OCI-LY7 (cell line): Measurements from ENCODE around the gene EZH1. TPM values are rescaled to one million over a fixed set of nuclear protein-coding genes. Genes with fewer than 3 reads are reported as not detected.

ENCODE experiments used
- BruUV-seq: library from RNA; stranded (reverse); fragments of 400-500 nt; replicated peaks from 2 replicates; lab custom pipeline; 2021; lab: Mats Ljungman, UMichigan
- CTCF ChIA-PET: fragments of 300-600 bp; sonication (Branson Sonifier 250); formaldehyde crosslinking; loops from one replicate; lab custom pipeline; 2022; ENCODE audit warnings: antibody characterized with exemption; ENCODE audit not compliant: unreplicated experiment; lab: Charles Lee
- POLR2A ChIA-PET: fragments of 300-600 bp; sonication (Branson Sonifier 250); formaldehyde crosslinking; loops from one replicate; lab custom pipeline; 2022; ENCODE audit warnings: antibody characterized with exemption; lab: Charles Lee
- DNase-seq: peaks from one replicate; pipeline ENCODE4 v3.0.0-alpha.2; 2015; ENCODE audit warnings: low spot score
- H2AFZ ChIP-seq: fragments of 200-600 bp; sonication (generic), shearing (Covaris generic); 2 replicates; pipeline ENCODE4 v1.6.1; 2014; ENCODE audit warnings: mild to moderate bottlenecking, antibody characterized with exemption, low read length, moderate library complexity
- H3K27ac ChIP-seq: fragments of 200-600 bp; sonication (generic); 2 replicates; pipeline ENCODE4 v1.5.1; 2014; ENCODE audit warnings: mixed run types, low read depth, mild to moderate bottlenecking, moderate library complexity, low read length, inconsistent platforms; ENCODE audit not compliant: poor library complexity, severe bottlenecking
- H3K36me3 ChIP-seq: fragments of 200-600 bp; sonication (generic); 2 replicates; pipeline ENCODE4 v1.6.1; 2014; ENCODE audit warnings: mild to moderate bottlenecking, antibody characterized with exemption, low read length, moderate library complexity, mixed read lengths; ENCODE audit not compliant: insufficient read depth
- H3K4me1 ChIP-seq: fragments of 200-600 bp; sonication (generic); 2 replicates; pipeline ENCODE4 v1.5.1; 2014; ENCODE audit warnings: mild to moderate bottlenecking, low read length; ENCODE audit not compliant: insufficient read depth, poor library complexity, severe bottlenecking
- H3K4me2 ChIP-seq: fragments of 200-600 bp; sonication (generic); 2 replicates; pipeline ENCODE4 v1.6.1; 2014; ENCODE audit warnings: mild to moderate bottlenecking, low read length
- H3K4me3 ChIP-seq: fragments of 200-600 bp; sonication (generic); 2 replicates; pipeline ENCODE4 v1.5.1; 2014; ENCODE audit warnings: mild to moderate bottlenecking, low read depth, low read length; ENCODE audit not compliant: poor library complexity, severe bottlenecking
- H3K79me2 ChIP-seq: fragments of 200-600 bp; sonication (generic); 2 replicates; pipeline ENCODE4 v1.6.1; 2016; ENCODE audit warnings: low read depth, mild to moderate bottlenecking, low read length, moderate library complexity, mixed read lengths; ENCODE audit not compliant: insufficient read depth
- H3K9me2 ChIP-seq: fragments of 200-600 bp; sonication (generic); 2 replicates; pipeline ENCODE4 v1.6.1; 2016; ENCODE audit warnings: mild to moderate bottlenecking, low read length, mixed read lengths; ENCODE audit not compliant: insufficient read depth
- H3K9me3 ChIP-seq: fragments of 200-600 bp; sonication (generic); 2 replicates; pipeline ENCODE4 v1.6.1; 2014; ENCODE audit warnings: mild to moderate bottlenecking, mixed run types, low read length, mixed read lengths
- H4K20me1 ChIP-seq: fragments of 200-600 bp; sonication (generic); 2 replicates; pipeline ENCODE4 v1.6.1; 2014; ENCODE audit warnings: mild to moderate bottlenecking, antibody characterized with exemption, low read length, moderate library complexity, mixed read lengths; ENCODE audit not compliant: insufficient read depth
- EZH2phosphoT487 ChIP-seq: fragments of 200-600 bp; sonication (generic); IDR thresholded peaks from 2 replicates; pipeline ENCODE4 v1.6.1; 2018; ENCODE audit warnings: low read depth, borderline replicate concordance, mild to moderate bottlenecking, mixed run types, antibody characterized with exemption, low read length, moderate library complexity, mixed read lengths
- intact Hi-C: fragments of 100-400 bp; cut with micrococcal nuclease; formaldehyde crosslinking; loops from one replicate; pipeline ENCODE4 v1.10.0; 2022; ENCODE audit not compliant: unreplicated experiment
- total RNA-seq, 2 experiments: library from RNA; depleted of rRNA in 1 of 2; stranded (reverse); fragments of >200 nt in 1 of 2; shearing (Covaris generic) in 1 of 2; gene quantifications; 2 replicates each; pipeline ENCODE4 v1.2.3, GENCODE V29; 2014 to 2022
- TF ChIP-seq, protein P1 (sequence below): fragments of 200-600 bp; sonication (generic); conservative IDR thresholded peaks from 2 replicates; pipeline ENCODE4 v1.5.1; 2014; ENCODE audit warnings: mild to moderate bottlenecking, antibody characterized with exemption, low read length, moderate library complexity, mixed read lengths

The EZH1 gene
- total RNA-seq, 2 experiments from 2014 or later: 57.1 to 62.4 TPM

DNA sequence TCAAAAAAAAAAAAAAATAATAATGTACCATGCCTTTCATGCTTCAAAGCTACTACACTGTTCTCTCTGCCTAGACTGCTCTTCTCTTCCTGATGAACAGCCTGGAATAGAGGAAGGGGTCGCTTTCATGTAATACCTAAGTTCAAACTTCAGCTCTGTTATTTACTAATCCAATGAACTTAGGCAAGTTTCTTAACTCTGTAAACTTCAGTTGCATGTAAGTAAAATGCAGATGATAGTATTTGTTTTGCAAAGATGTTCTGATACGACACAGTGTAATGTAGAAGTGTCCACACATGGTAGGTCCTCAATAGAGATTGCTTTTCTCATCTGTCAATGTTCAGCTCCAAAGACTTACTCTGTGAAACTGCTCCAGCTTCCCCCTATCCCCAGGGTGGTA is 47.1 kb upstream of the EZH1 start:
- intact Hi-C loops: no loop called here
- ChIA-PET POLR2A (no interaction called here), CTCF (interaction anchor here (0.6 kb wide), 1 partner anchor 36 kb away, joined by 3 read pairs; no protein-coding TSS in a partner anchor)
- no peaks in the 10 kb centered on the region for H3K36me3 ChIP-seq
- H2AFZ ChIP-seq: no peak overlapping the region
- DNase-seq: no peak
- no peaks in the 10 kb centered on the region for H4K20me1 ChIP-seq
- H3K4me2 ChIP-seq: no peak overlapping the region
- no TSS peak for BruUV-seq
- H3K9me3 ChIP-seq: no peaks in the 10 kb centered on the region
- H3K4me3 ChIP-seq: no peak overlapping the region
- TF ChIP-seq, protein P1, sequence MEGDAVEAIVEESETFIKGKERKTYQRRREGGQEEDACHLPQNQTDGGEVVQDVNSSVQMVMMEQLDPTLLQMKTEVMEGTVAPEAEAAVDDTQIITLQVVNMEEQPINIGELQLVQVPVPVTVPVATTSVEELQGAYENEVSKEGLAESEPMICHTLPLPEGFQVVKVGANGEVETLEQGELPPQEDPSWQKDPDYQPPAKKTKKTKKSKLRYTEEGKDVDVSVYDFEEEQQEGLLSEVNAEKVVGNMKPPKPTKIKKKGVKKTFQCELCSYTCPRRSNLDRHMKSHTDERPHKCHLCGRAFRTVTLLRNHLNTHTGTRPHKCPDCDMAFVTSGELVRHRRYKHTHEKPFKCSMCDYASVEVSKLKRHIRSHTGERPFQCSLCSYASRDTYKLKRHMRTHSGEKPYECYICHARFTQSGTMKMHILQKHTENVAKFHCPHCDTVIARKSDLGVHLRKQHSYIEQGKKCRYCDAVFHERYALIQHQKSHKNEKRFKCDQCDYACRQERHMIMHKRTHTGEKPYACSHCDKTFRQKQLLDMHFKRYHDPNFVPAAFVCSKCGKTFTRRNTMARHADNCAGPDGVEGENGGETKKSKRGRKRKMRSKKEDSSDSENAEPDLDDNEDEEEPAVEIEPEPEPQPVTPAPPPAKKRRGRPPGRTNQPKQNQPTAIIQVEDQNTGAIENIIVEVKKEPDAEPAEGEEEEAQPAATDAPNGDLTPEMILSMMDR: no peak
- TF ChIP-seq EZH2phosphoT487: no peak
- H3K79me2 ChIP-seq: no peaks in the 10 kb centered on the region
- no peaks in the 10 kb centered on the region for H3K4me1 ChIP-seq
- H3K27ac ChIP-seq: no peak overlapping the region
- H3K9me2 ChIP-seq: no peaks in the 10 kb centered on the region

DNA sequence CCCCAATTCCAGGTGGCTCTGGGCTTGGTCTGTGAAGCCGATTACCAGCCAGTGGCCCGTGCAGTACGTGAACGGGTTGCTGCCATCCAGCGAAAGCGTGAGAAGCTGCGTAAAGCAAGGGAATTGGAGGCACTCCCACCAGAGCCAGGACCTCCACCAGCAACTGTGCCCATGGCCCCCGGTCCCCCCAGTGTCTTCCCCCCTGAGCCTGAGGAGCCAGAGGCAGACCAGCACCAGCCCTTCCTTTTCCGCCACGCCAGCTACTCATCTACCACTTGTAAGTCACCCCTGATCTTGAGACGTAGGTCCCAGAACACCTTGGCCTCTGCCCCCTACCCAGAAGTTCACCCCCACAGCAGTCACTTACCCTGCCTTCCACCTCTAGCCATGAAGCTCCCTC is 42.4 kb upstream of the EZH1 start:
- no peaks in the 10 kb centered on the region for H3K9me2 ChIP-seq
- H3K9me3 ChIP-seq: no peaks in the 10 kb centered on the region
- no peak overlapping the region for H3K4me3 ChIP-seq
- H4K20me1 ChIP-seq: no peaks in the 10 kb centered on the region
- no peak for TF ChIP-seq EZH2phosphoT487
- TF ChIP-seq, protein P1: no peak
- DNase-seq: no peak
- H3K27ac ChIP-seq: no peak overlapping the region
- CTCF ChIA-PET: no interaction called here
- no peak overlapping the region for H2AFZ ChIP-seq
- POLR2A ChIA-PET: interaction anchor here (0.6 to 1.3 kb wide), 2 partner anchors 13 to 429 kb away, joined by 4 to 6 read pairs; no protein-coding TSS in a partner anchor
- no peaks in the 10 kb centered on the region for H3K79me2 ChIP-seq
- H3K36me3 ChIP-seq: no peaks in the 10 kb centered on the region; the same call in 1 of the 2 replicates
- no TSS peak for BruUV-seq
- no peaks in the 10 kb centered on the region for H3K4me1 ChIP-seq
- no peak overlapping the region for H3K4me2 ChIP-seq
- intact Hi-C loops: no loop called here

DNA sequence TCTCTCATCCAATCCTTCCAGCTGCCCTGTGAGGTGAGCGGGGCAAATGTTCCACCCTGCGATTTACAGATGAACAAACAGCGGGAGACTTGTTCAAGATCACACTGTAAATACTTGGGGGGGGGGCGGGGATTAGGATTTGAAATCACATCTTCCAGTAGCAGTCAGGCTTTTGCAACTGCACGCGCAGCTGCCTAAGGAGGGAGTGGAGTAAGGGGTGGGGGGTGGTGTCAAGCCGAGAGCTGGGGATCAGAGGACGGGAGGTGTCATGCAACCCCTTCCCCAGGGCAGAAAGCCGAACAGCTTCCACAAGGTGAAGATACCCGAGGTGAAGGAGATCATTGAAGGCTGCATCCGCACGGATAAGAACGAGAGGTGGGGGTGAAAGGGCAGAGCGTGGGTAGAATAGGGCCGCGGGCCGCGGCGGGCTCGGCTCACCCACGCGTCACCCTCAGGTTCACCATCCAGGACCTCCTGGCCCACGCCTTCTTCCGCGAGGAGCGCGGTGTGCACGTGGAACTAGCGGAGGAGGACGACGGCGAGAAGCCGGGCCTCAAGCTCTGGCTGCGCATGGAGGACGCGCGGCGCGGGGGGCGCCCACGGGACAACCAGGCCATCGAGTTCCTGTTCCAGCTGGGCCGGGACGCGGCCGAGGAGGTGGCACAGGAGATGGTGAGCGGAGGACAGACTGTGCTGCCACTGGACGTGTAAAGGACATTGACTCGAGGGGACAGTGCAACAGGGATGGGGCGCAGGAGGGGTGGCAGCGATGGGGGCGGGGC is 40.2 kb upstream of the EZH1 start:
- no peak overlapping the region for H3K4me2 ChIP-seq
- intact Hi-C loops: no loop called here
- CTCF ChIA-PET: no interaction called here

More for the DNA sequence above, 40.2 kb upstream of the EZH1 start:
- no peaks in the 10 kb centered on the region for H3K79me2 ChIP-seq
- H3K4me1 ChIP-seq: no peaks in the 10 kb centered on the region
- H3K27ac ChIP-seq: no peak overlapping the region
- no peak for DNase-seq
- TF ChIP-seq, protein P1: no peak
- TF ChIP-seq EZH2phosphoT487: no peak
- no peaks in the 10 kb centered on the region for H3K9me2 ChIP-seq
- no peaks in the 10 kb centered on the region; the same call in 1 of the 2 replicates for H3K36me3 ChIP-seq
- no TSS peak for BruUV-seq
- no peak overlapping the region for H2AFZ ChIP-seq
- no peaks in the 10 kb centered on the region for H4K20me1 ChIP-seq
- no peaks in the 10 kb centered on the region for H3K9me3 ChIP-seq
- H3K4me3 ChIP-seq: no peak overlapping the region
- POLR2A ChIA-PET: interaction anchor here (0.6 kb wide), 1 partner anchor 470 kb away, joined by 3 read pairs; no protein-coding TSS in a partner anchor
